ENCODE measurements around the gene GDF15.
"Not testable (repeated sequence)": the region's sequence is repeated elsewhere in the genome, so short reads cannot be mapped to it uniquely, and the experiment has no call there.

Gene GDF15

GRCh38 chr19:18353378-18354005, 32.5 kb upstream of the GDF15 start:
- TF ChIP-seq CTCF (IDR thresholded peaks at IDR 0.05; ENCODE audit: insufficient read depth, missing control alignments), result no peak
- DNase-seq (ENCODE audit: insufficient read length, low spot score) (no peak), FAIRE-seq (no peak)

DNA sequence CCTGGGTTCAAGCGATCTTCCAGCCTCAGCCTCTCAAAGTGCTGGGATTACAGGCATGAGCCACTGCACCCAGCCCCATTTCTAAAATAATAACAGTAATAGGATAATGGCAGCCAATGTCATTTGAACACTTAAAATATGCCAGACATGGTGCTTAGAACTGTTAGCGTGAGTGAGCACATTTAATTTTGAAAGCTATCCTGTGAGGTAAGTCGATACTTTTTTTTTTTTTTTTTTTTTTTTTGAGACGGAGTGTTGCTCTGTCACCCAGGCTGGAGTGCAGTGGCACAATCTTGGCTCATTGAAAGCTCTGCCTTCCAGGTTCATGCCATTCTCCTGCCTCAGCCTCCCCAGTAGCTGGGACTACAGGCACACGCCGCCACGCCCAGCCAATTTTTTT, 31.2 kb upstream of the GDF15 start:
- FAIRE-seq; DNase-seq (ENCODE audit: insufficient read length, low spot score): not testable (repeated sequence)

DNA sequence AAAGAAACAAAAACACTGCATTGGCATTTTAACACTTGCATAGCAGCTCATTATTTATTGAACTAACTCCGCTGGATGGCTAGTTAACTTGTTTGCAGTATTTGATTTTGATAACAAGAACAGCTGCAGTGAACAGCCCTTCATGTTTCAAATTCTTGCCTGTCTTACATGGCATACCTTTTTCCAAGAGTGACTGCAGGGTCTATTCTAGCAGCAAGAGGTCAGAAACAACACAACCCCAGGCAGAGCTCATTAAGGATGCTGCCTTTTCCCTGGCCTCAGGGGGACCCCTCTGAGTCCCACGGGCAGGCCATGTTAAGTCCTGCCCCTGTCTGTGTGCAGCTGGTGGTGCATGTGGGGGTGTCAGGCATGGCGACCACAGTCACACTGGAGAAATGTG, 28.9 kb upstream of the GDF15 start:
- no peak for TF ChIP-seq CTCF (IDR thresholded peaks at IDR 0.05; ENCODE audit: insufficient read depth, missing control alignments)
- DNase-seq (ENCODE audit: insufficient read length, low spot score) (no peak), FAIRE-seq (no peak)

DNA sequence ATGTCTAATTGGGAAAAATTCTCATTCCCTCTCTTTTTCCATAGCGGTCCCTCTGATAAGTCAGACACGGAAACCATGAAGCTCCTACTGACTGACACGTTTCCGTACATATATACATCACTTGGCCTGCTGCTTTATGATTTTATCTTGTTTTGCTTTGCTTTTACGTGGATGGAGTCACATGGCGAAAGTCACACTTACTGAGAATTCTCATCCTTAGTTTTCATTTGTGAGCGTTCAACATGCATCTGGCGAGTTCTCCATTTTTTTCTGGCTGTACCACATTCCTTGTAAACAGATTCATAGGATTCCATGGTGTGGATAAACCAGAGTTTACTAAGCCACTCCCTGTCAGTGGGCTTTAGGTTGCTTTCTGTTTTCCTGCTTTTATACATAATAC, 24.3 kb upstream of the GDF15 start:
- no peak for TF ChIP-seq CTCF (IDR thresholded peaks at IDR 0.05; ENCODE audit: insufficient read depth, missing control alignments)
- FAIRE-seq (no peak), DNase-seq (ENCODE audit: insufficient read length, low spot score) (no peak)

DNA sequence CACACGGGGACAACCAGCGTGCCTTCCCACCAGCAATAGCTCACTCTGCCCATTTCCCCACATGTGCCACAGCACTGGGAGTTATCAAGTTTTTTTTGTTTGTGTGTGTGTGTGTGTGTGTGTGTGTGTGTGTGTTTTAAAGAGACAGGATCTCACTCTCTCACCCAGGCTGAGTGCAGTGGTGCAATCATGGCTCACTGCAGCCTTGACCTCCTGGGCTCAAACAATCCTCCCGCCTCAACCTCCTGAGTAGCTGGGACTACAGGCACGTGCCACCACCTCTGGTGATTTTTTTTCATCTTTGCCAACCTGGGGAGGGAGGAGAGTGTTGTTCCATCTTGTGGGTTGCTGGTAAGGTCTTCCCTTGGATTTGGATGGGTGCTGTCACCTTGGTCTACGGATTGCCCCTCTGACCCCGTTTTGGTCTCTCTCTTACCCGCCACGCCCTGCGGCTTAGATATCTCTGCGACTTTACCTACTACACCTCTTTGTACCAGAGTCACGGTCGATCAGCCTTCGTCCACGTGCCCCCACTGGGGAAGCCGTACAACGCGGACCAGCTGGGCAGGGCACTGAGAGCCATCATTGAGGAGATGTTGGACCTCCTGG, 22.9 kb upstream of the GDF15 start:
- FAIRE-seq, result no peak
- no peak for TF ChIP-seq CTCF (IDR thresholded peaks at IDR 0.05; ENCODE audit: insufficient read depth, missing control alignments)
- DNase-seq (ENCODE audit: insufficient read length, low spot score), result no peak

GRCh38 chr19:18363787-18364186, 22.2 kb upstream of the GDF15 start:
- DNase-seq (ENCODE audit: insufficient read length, low spot score) (no peak), FAIRE-seq (no peak)
- no peak for TF ChIP-seq CTCF (IDR thresholded peaks at IDR 0.05; ENCODE audit: insufficient read depth, missing control alignments)

- DNase-seq (ENCODE audit: insufficient read length, low spot score); FAIRE-seq: not testable (repeated sequence)
These were observed 21.6 kb upstream of the GDF15 start for GRCh38 chr19:18364277-18364825.

DNA sequence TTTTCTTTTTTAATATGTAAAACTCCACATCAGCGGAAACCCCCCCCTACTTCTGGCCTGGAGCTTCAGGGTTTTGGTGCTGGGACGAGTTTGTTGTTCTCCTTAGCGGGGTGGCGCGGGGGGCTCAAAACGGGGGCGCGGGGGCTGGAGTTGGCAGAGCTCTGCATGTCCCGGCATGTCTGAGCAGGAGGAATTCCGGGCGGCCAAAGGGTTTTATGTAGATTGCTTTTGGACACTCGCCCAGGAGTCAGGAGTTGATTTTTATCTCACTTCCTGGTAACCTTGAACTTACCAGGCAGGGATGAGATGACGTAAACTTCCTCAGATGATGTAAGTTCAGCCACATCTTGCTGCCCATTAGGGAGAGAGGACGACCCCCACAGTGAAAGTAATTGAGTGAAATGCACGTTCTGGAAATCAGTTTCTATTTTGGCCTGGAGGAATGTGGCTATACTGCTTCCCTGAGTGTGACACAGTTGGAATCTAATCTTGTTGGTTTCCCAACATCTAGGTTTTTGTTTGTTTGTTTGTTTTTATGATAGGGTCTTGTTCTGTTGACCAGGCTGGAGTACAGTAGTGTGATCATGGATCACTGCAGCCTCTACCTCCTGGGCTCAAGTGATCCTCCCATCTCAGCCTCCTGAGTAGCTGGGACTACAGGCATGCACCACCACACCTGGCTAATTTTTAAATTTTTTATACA, 21.0 kb upstream of the GDF15 start:
- DNase-seq (ENCODE audit: insufficient read length, low spot score) (no peak), FAIRE-seq (no peak)
- TF ChIP-seq CTCF (IDR thresholded peaks at IDR 0.05; ENCODE audit: insufficient read depth, missing control alignments), result no peak
